Measurements from ENCODE around the gene C1QTNF8.

The C1QTNF8 gene

DNA sequence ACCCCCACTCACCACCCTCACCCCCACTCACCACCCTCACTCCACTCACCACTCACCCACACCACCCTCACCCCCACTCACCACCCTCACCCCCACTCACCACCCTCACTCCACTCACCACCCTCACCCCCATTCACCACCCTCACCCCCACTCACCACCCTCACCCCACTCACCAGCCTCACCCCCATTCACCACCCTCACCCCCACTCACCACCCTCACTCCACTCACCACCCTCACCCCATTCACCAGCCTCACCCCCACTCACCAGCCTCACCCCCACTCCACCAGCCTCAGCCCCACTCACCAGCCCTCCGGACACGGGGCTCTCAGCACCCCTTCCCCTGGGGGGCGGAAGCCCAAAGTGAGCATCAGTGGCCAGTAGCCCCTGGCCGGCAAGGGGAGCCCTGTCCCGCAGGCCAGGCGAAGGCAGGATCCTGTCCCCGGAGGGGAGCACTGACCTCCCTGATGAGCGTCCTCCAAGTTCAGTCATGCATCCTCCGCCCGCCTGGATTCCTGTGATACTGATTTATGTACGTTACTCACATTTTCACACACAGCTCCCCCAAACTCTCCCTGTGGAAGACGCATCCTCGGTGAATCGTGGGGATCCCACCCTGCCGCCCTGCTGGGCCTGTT is 18.0 kb upstream of the C1QTNF8 start:
- Histone ChIP-seq H3K4me1 (ENCODE audit: low read length) (peaks cover 7% of the 10 kb centered on the region; the same call in 1 of the 2 replicates), H2AFZ (ENCODE audit: low read depth, low read length) (no peak overlapping the region), H4K20me1 (ENCODE audit: insufficient read depth, low read length) (no peaks in the 10 kb centered on the region), H3K36me3 (replicated peaks; ENCODE audit: low read depth, low read length) (no peaks in the 10 kb centered on the region), H3K27me3 (ENCODE audit: low read depth, low read length) (no peaks in the 10 kb centered on the region), H3K27ac (ENCODE audit: low read length) (no peak overlapping the region), H3K79me2 (ENCODE audit: low read length) (no peaks in the 10 kb centered on the region), H3K9me3 (ENCODE audit: insufficient read depth, low read length) (no peaks in the 10 kb centered on the region), H3K4me3 (ENCODE audit: low read length) (no peak overlapping the region), H3K4me2 (ENCODE audit: low read length) (no peak overlapping the region), H3K9ac (ENCODE audit: low read length) (no peak overlapping the region)
- TF ChIP-seq, protein P1, sequence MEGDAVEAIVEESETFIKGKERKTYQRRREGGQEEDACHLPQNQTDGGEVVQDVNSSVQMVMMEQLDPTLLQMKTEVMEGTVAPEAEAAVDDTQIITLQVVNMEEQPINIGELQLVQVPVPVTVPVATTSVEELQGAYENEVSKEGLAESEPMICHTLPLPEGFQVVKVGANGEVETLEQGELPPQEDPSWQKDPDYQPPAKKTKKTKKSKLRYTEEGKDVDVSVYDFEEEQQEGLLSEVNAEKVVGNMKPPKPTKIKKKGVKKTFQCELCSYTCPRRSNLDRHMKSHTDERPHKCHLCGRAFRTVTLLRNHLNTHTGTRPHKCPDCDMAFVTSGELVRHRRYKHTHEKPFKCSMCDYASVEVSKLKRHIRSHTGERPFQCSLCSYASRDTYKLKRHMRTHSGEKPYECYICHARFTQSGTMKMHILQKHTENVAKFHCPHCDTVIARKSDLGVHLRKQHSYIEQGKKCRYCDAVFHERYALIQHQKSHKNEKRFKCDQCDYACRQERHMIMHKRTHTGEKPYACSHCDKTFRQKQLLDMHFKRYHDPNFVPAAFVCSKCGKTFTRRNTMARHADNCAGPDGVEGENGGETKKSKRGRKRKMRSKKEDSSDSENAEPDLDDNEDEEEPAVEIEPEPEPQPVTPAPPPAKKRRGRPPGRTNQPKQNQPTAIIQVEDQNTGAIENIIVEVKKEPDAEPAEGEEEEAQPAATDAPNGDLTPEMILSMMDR (IDR thresholded peaks at IDR 0.05; ENCODE audit: low read depth, low read length): no peak
- TF ChIP-seq EZH2phosphoT487 (IDR thresholded peaks at IDR 0.05; ENCODE audit: low read depth): no peak

DNA sequence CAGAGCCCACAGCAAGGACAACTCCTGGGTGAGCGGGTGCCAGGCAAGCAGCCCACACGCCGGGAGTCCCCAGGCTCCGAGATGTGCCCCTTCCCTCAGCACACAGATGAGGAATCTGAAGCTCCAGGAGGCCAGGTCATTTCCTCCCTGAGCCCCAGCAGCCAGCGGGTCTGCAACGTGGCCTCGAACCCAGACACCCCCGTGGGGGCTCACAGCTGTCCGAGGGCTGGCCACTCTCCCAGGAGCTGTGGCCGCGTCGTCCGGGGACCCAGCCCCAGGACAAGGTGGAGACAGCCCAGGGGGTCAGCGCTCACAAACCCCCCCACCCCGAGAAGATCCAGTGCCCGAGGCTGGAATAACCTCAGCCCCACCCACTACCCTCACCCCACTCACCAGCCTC is 17.4 kb upstream of the C1QTNF8 start:
- no peaks in the 10 kb centered on the region for H3K36me3 ChIP-seq (replicated peaks; ENCODE audit: low read depth, low read length)
- no peak for TF ChIP-seq EZH2phosphoT487 (IDR thresholded peaks at IDR 0.05; ENCODE audit: low read depth)
- TF ChIP-seq, protein P1 (IDR thresholded peaks at IDR 0.05; ENCODE audit: low read depth, low read length): no peak
- H3K4me1 ChIP-seq (ENCODE audit: low read length): peaks cover 7% of the 10 kb centered on the region; the same call in 1 of the 2 replicates
- no peak overlapping the region for H3K9ac ChIP-seq (ENCODE audit: low read length)
- H3K79me2 ChIP-seq (ENCODE audit: low read length): no peaks in the 10 kb centered on the region
- H3K27me3 ChIP-seq (ENCODE audit: low read depth, low read length): no peaks in the 10 kb centered on the region
- no peak overlapping the region for H3K4me3 ChIP-seq (ENCODE audit: low read length)
- H4K20me1 ChIP-seq (ENCODE audit: insufficient read depth, low read length): no peaks in the 10 kb centered on the region
- H3K4me2 ChIP-seq (ENCODE audit: low read length): no peak overlapping the region
- no peak overlapping the region for H2AFZ ChIP-seq (ENCODE audit: low read depth, low read length)
- H3K9me3 ChIP-seq (ENCODE audit: insufficient read depth, low read length): no peaks in the 10 kb centered on the region
- H3K27ac ChIP-seq (ENCODE audit: low read length): no peak overlapping the region

DNA sequence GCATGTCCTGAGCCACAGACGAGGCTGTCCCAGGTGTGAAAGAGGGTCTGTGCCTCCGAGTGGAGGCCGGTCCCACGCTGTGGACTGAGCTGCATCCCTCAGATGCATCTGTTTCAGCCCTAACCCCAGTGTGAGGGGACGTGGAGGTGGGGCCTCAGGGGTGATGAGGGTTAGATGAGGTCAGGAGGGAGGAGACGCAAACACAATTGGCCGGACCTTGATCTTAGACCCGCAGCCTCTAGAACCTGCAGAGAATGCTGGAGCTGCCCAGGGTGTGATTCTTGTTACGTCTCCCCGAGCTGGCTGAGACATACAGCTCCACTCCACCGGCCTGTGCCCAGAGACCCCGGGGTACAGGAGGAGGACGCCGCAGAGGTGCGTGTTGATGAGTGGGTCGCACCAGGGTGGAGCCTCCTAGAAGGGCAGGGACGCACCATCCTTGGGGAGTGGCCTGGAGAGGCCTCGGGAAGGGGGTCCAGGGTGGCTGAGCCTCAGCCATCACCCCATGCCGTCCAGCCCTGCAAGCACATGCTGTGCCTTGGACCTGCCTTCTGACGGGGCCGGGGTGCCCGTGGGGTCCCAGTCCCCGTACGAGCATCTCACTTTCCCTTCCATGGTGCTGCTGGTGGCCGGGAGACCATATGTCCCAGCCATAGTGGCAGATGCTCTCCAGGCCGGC is 16.6 kb upstream of the C1QTNF8 start:
- TF ChIP-seq, protein P1 (IDR thresholded peaks at IDR 0.05; ENCODE audit: low read depth, low read length): no peak
- no peak for TF ChIP-seq EZH2phosphoT487 (IDR thresholded peaks at IDR 0.05; ENCODE audit: low read depth)
- H3K4me2 ChIP-seq (ENCODE audit: low read length): no peak overlapping the region

DNA sequence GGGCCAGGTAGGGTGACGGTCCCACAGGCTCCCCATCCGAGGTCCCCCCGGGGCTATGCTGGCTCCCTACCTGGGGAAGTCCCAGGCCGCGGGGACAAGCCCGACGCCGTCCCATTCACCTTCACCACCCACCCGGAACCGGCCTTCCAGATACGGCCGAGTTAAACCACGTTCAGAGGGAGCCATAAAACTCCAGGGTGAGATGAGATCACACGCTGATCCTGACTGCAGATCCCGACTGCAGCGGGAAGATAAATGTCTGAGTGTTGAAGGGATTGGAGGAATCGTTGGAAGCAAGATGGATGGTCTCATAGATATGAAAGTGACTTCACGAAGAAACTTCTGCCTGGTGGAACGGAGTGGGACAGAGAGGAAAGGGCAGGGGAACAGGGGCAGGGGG is 13.6 kb upstream of the C1QTNF8 start:
- H3K9ac ChIP-seq (ENCODE audit: low read length): no peak overlapping the region
- TF ChIP-seq EZH2phosphoT487 (IDR thresholded peaks at IDR 0.05; ENCODE audit: low read depth): no peak
- TF ChIP-seq, protein P1 (IDR thresholded peaks at IDR 0.05; ENCODE audit: low read depth, low read length): no peak
- H3K27ac ChIP-seq (ENCODE audit: low read length): no peak overlapping the region
- no peaks in the 10 kb centered on the region for H4K20me1 ChIP-seq (ENCODE audit: insufficient read depth, low read length)
- H3K4me1 ChIP-seq (ENCODE audit: low read length): peaks cover 7% of the 10 kb centered on the region; the same call in 1 of the 2 replicates
- no peak overlapping the region for H2AFZ ChIP-seq (ENCODE audit: low read depth, low read length)
- no peaks in the 10 kb centered on the region for H3K9me3 ChIP-seq (ENCODE audit: insufficient read depth, low read length)
- no peak overlapping the region for H3K4me3 ChIP-seq (ENCODE audit: low read length)
- H3K4me2 ChIP-seq (ENCODE audit: low read length): peak overlapping the region; percentile 7; the same call in 1 of the 2 replicates
- peaks cover 2% of the 10 kb centered on the region; the same call in 1 of the 2 replicates for H3K27me3 ChIP-seq (ENCODE audit: low read depth, low read length)
- H3K79me2 ChIP-seq (ENCODE audit: low read length): no peaks in the 10 kb centered on the region
- H3K36me3 ChIP-seq (replicated peaks; ENCODE audit: low read depth, low read length): no peaks in the 10 kb centered on the region

More for the DNA sequence above, 16.6 kb upstream of the C1QTNF8 start:
- H3K27me3 ChIP-seq (ENCODE audit: low read depth, low read length): no peaks in the 10 kb centered on the region
- H3K27ac ChIP-seq (ENCODE audit: low read length): no peak overlapping the region
- no peaks in the 10 kb centered on the region for H3K36me3 ChIP-seq (replicated peaks; ENCODE audit: low read depth, low read length)
- no peaks in the 10 kb centered on the region for H3K9me3 ChIP-seq (ENCODE audit: insufficient read depth, low read length)
- no peak overlapping the region for H3K4me3 ChIP-seq (ENCODE audit: low read length)
- H3K4me1 ChIP-seq (ENCODE audit: low read length): peaks cover 7% of the 10 kb centered on the region; the same call in 1 of the 2 replicates
- H4K20me1 ChIP-seq (ENCODE audit: insufficient read depth, low read length): no peaks in the 10 kb centered on the region
- no peak overlapping the region for H2AFZ ChIP-seq (ENCODE audit: low read depth, low read length)
- no peaks in the 10 kb centered on the region for H3K79me2 ChIP-seq (ENCODE audit: low read length)
- H3K9ac ChIP-seq (ENCODE audit: low read length): no peak overlapping the region

Measured in OCI-LY3 (cell line).